ENCODE measurements around the gene HOXA2.

Gene HOXA2

GRCh38 chr7:27112955-27113949 lies 10.8 kb upstream of the HOXA2 start (continued):
- 0 out of 2 replicates have a peak, but pooled peaks have one; percentile 16 for TF ChIP-seq ZNF660 (tag by site-specific recombination; IDR thresholded peaks at IDR 0.05)
- TF ChIP-seq ZBTB26 (tag by site-specific recombination; optimal IDR thresholded peaks at IDR 0.05), result peak; percentile 54
- no peak for TF ChIP-seq ZFP37 (tag by site-specific recombination; IDR thresholded peaks at IDR 0.05)
- TF ChIP-seq ZNF23 (tag by site-specific recombination; IDR thresholded peaks at IDR 0.05; ENCODE audit: borderline replicate concordance), result no peak
- TF ChIP-seq ZNF121 (tag by site-specific recombination; IDR thresholded peaks at IDR 0.05), result no peak
- TF ChIP-seq ZNF549 (tag by site-specific recombination; IDR thresholded peaks at IDR 0.05), result no peak
- no peak for TF ChIP-seq ZNF394 (tag by site-specific recombination; IDR thresholded peaks at IDR 0.05; ENCODE audit: borderline replicate concordance)
- TF ChIP-seq, protein P1, sequence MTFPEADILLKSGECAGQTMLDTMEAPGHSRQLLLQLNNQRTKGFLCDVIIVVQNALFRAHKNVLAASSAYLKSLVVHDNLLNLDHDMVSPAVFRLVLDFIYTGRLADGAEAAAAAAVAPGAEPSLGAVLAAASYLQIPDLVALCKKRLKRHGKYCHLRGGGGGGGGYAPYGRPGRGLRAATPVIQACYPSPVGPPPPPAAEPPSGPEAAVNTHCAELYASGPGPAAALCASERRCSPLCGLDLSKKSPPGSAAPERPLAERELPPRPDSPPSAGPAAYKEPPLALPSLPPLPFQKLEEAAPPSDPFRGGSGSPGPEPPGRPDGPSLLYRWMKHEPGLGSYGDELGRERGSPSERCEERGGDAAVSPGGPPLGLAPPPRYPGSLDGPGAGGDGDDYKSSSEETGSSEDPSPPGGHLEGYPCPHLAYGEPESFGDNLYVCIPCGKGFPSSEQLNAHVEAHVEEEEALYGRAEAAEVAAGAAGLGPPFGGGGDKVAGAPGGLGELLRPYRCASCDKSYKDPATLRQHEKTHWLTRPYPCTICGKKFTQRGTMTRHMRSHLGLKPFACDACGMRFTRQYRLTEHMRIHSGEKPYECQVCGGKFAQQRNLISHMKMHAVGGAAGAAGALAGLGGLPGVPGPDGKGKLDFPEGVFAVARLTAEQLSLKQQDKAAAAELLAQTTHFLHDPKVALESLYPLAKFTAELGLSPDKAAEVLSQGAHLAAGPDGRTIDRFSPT (tag by site-specific recombination; IDR thresholded peaks at IDR 0.05), result no peak
- no peak for TF ChIP-seq PATZ1 (tag by site-specific recombination; IDR thresholded peaks at IDR 0.05)
- no peak for TF ChIP-seq GLIS1 (tag by site-specific recombination; IDR thresholded peaks at IDR 0.05)
- TF ChIP-seq SETDB1 (IDR thresholded peaks at IDR 0.05; ENCODE audit: insufficient read length, low read length), result no peak
- TF ChIP-seq ZNF548 (tag by site-specific recombination; IDR thresholded peaks at IDR 0.05), result no peak
- no peak for TF ChIP-seq ZNF830 (tag by site-specific recombination; IDR thresholded peaks at IDR 0.05; ENCODE audit: low read depth)
- TF ChIP-seq, protein P2, sequence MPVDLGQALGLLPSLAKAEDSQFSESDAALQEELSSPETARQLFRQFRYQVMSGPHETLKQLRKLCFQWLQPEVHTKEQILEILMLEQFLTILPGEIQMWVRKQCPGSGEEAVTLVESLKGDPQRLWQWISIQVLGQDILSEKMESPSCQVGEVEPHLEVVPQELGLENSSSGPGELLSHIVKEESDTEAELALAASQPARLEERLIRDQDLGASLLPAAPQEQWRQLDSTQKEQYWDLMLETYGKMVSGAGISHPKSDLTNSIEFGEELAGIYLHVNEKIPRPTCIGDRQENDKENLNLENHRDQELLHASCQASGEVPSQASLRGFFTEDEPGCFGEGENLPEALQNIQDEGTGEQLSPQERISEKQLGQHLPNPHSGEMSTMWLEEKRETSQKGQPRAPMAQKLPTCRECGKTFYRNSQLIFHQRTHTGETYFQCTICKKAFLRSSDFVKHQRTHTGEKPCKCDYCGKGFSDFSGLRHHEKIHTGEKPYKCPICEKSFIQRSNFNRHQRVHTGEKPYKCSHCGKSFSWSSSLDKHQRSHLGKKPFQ (tag by site-specific recombination; IDR thresholded peaks at IDR 0.05), result no peak
- TF ChIP-seq ZNF514 (tag by site-specific recombination; IDR thresholded peaks at IDR 0.05), result no peak
- TF ChIP-seq, protein P3, sequence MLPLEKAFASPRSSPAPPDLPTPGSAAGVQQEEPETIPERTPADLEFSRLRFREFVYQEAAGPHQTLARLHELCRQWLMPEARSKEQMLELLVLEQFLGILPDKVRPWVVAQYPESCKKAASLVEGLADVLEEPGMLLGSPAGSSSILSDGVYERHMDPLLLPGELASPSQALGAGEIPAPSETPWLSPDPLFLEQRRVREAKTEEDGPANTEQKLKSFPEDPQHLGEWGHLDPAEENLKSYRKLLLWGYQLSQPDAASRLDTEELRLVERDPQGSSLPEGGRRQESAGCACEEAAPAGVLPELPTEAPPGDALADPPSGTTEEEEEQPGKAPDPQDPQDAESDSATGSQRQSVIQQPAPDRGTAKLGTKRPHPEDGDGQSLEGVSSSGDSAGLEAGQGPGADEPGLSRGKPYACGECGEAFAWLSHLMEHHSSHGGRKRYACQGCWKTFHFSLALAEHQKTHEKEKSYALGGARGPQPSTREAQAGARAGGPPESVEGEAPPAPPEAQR (tag by site-specific recombination; IDR thresholded peaks at IDR 0.05), result no peak
- no peak for TF ChIP-seq ZNF292 (tag by site-specific recombination; IDR thresholded peaks at IDR 0.05; ENCODE audit: borderline replicate concordance, low read depth)
- TF ChIP-seq, protein P4, sequence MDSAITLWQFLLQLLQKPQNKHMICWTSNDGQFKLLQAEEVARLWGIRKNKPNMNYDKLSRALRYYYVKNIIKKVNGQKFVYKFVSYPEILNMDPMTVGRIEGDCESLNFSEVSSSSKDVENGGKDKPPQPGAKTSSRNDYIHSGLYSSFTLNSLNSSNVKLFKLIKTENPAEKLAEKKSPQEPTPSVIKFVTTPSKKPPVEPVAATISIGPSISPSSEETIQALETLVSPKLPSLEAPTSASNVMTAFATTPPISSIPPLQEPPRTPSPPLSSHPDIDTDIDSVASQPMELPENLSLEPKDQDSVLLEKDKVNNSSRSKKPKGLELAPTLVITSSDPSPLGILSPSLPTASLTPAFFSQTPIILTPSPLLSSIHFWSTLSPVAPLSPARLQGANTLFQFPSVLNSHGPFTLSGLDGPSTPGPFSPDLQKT (IDR thresholded peaks at IDR 0.05; ENCODE audit: borderline replicate concordance, low read depth, low read length), result no peak
- no peak for TF ChIP-seq HOXD13 (CRISPR knock-in tag; IDR thresholded peaks at IDR 0.05; ENCODE audit: borderline replicate concordance)
- TF ChIP-seq ZNF518A (tag by site-specific recombination; conservative IDR thresholded peaks at IDR 0.05; ENCODE audit: low read depth), result no peak
- TF ChIP-seq ZBTB48 (tag by site-specific recombination; IDR thresholded peaks at IDR 0.05), result peak; percentile 48; the same call in 1 of the 2 replicates
- peak; percentile 59 for TF ChIP-seq YY1 (tag by site-specific recombination; IDR thresholded peaks at IDR 0.05)
- no peak for TF ChIP-seq REPIN1 (tag by site-specific recombination; IDR thresholded peaks at IDR 0.05; ENCODE audit: low read depth)

All from HEK293 (cell line).